ENCODE results near the gene MIOX.

MIOX gene

DNA sequence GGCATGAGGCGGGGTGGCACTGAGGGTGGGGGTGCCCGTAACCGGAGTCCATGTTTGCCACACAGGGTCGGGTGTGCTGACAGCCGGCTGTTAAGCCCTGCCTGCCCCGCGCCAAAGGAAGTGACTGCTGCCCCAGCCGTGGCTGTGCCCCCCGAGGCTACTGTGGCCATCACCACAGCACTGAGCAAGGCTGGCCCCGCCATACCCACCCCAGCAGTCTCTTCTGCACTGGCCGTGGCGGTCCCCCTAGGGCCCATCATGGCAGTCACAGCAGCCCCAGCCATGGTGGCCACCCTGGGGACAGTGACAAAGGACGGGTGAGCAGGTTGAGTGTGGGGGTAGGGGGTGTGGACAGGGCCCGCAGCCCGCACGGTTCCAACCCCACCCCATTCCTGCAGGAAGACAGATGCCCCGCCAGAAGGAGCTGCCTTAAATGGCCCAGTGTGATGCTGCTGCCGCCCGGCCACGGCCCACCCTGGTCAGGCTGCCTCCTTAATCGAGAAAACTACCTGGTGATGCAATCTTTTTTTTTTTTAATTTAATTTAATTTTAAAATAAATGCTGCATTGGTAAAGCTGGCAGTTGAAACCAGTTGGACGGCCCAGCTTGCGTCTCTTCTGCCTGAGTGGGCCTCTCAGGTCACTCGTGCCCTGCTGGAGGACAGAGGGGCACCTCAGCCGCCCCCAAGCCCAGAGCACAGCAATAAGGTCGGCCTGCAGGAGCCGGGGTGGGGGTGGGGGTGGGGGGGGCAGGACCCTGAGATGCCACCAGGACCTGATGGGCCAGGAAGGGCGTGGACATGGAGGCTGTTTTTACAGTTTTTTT, 42.6 kb upstream of the MIOX start:
- Histone ChIP-seq H3K4me3 (ENCODE audit: low read depth, low read length) (no peak overlapping the region), H3K9me3 (ENCODE audit: control insufficient read depth, low read length) (no peaks in the 10 kb centered on the region), H3K9ac (no peak overlapping the region), H3K27me3 (ENCODE audit: control insufficient read depth, insufficient read depth, low read length) (no peaks in the 10 kb centered on the region), H3K36me3 (ENCODE audit: control insufficient read depth, insufficient read depth, low read length) (no peaks in the 10 kb centered on the region), H3K4me2 (ENCODE audit: low read length) (no peak overlapping the region), H3K27ac (no peak overlapping the region), H3K4me1 (no peaks in the 10 kb centered on the region), H3K79me2 (no peaks in the 10 kb centered on the region), H2AFZ (no peak overlapping the region)
- TF ChIP-seq, protein P1, sequence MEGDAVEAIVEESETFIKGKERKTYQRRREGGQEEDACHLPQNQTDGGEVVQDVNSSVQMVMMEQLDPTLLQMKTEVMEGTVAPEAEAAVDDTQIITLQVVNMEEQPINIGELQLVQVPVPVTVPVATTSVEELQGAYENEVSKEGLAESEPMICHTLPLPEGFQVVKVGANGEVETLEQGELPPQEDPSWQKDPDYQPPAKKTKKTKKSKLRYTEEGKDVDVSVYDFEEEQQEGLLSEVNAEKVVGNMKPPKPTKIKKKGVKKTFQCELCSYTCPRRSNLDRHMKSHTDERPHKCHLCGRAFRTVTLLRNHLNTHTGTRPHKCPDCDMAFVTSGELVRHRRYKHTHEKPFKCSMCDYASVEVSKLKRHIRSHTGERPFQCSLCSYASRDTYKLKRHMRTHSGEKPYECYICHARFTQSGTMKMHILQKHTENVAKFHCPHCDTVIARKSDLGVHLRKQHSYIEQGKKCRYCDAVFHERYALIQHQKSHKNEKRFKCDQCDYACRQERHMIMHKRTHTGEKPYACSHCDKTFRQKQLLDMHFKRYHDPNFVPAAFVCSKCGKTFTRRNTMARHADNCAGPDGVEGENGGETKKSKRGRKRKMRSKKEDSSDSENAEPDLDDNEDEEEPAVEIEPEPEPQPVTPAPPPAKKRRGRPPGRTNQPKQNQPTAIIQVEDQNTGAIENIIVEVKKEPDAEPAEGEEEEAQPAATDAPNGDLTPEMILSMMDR (IDR thresholded peaks at IDR 0.05) = no peak

DNA sequence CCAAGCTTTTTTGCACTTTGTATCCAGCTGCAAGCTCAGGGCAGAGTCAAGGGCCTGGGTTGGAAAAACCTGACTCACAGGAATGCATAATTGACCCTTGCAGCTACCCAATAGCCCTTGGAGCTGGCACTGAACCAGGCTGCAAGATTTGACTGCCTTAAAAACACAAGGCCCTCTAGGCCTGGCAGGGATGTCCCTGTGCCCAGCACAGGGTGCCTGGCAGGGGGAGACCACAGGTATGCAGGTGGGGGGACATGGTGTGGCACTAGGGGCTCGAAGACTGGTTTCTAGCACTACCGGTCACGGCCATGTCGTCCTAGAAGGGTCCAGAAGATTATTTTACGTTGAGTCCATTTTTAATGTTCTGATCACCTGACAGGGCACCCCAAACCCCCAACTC, 42.0 kb upstream of the MIOX start:
- H2AFZ ChIP-seq = no peak overlapping the region
- H3K4me2 ChIP-seq (ENCODE audit: low read length) = no peak overlapping the region
- H3K27me3 ChIP-seq (ENCODE audit: control insufficient read depth, insufficient read depth, low read length) = no peaks in the 10 kb centered on the region
- H3K9me3 ChIP-seq (ENCODE audit: control insufficient read depth, low read length) = no peaks in the 10 kb centered on the region
- H3K36me3 ChIP-seq (ENCODE audit: control insufficient read depth, insufficient read depth, low read length) = no peaks in the 10 kb centered on the region
- no peak overlapping the region for H3K9ac ChIP-seq
- H3K4me3 ChIP-seq (ENCODE audit: low read depth, low read length) = no peak overlapping the region
- no peak overlapping the region for H3K27ac ChIP-seq
- no peaks in the 10 kb centered on the region for H3K79me2 ChIP-seq
- TF ChIP-seq, protein P1 (IDR thresholded peaks at IDR 0.05) = no peak
- no peaks in the 10 kb centered on the region for H3K4me1 ChIP-seq

DNA sequence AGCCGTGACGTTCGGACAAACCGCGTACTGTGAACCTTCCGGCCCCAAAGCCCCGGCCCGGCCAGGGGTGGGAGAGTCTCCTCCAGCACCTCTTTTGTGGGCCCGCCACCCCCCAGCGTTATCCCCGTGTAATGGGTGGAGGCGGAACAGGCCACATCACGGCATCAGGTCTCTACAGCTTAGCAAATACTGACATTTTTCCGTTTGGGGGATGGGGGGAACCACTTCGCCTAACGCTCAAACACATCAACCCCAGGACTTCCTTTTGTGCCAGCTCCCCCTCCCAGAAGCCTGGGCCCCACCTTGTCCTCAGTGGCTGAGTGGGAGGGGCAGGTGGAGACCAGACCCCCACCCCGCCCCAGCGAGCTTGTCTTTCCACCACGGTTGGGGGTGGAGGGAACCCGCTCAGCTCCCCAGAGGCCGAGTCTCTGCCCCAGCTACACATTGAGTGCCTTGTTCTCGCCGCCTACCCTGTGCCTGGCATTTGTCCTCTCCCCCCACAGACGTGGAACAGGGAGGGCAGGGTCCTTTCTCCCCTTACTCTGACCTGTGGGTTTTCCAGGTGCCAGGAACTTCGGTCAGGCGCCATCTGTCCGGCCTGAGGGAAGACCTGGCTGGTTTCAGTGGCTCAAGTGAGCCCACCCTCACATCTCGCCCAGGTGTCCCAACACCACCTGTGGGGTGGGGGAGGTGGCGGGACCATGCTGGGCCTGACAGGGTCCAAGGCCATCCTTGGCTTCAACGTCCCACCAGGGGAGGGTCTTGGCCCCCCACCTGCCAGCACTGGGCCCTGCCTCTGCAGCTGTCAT, 41.4 kb upstream of the MIOX start:
- Histone ChIP-seq H3K79me2 (no peaks in the 10 kb centered on the region), H3K9ac (no peak overlapping the region), H3K4me3 (ENCODE audit: low read depth, low read length) (no peak overlapping the region), H3K4me1 (no peaks in the 10 kb centered on the region), H3K9me3 (ENCODE audit: control insufficient read depth, low read length) (no peaks in the 10 kb centered on the region), H2AFZ (no peak overlapping the region), H3K36me3 (ENCODE audit: control insufficient read depth, insufficient read depth, low read length) (no peaks in the 10 kb centered on the region), H3K4me2 (ENCODE audit: low read length) (no peak overlapping the region), H3K27me3 (ENCODE audit: control insufficient read depth, insufficient read depth, low read length) (no peaks in the 10 kb centered on the region), H3K27ac (no peak overlapping the region)
- TF ChIP-seq, protein P1 (IDR thresholded peaks at IDR 0.05) = no peak

DNA sequence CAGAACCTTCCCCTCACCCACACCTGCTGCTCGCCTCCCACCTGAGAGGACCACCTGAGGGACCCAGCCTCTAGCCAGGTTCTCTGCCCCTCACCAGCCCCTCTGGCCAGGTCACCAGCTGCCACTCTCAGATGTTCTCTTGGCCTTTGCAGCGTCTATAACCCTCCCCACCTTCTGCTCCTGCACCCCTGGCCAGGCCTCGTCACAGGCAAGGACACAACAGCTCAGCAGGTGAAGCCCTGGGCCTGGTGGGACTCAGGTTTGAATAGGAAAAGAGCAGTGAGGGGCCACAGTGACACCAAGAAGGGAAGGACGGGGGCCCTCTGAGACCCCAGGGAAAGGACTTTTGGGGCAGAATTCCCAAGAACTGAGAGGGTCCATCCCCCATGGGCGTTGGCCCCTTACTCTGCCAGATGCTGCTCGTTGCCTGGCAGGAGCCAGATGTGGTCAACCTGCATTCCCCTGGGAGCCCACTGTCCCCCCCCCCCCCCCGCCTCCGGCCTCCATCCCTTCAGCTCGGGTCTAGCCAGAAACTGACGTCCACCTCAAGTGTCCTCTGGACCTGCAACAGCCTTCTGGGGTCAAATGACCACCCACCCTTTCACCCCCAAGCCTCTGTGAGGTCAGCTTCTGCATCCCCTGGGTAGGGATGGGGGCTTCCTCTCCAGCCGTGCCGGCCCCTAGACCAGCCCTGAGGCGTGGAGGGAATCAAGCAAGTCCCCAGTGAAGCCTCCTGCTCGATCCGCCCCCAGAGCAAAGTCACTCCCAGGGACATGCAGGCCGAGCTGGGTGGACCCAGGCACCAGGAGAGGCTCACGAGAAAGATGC, 40.6 kb upstream of the MIOX start:
- no peaks in the 10 kb centered on the region for H3K36me3 ChIP-seq (ENCODE audit: control insufficient read depth, insufficient read depth, low read length)
- H3K9me3 ChIP-seq (ENCODE audit: control insufficient read depth, low read length) = no peaks in the 10 kb centered on the region
- H2AFZ ChIP-seq = no peak overlapping the region
- H3K79me2 ChIP-seq = no peaks in the 10 kb centered on the region
- no peak overlapping the region for H3K9ac ChIP-seq
- no peaks in the 10 kb centered on the region for H3K4me1 ChIP-seq
- TF ChIP-seq, protein P1 (IDR thresholded peaks at IDR 0.05) = no peak
- H3K27me3 ChIP-seq (ENCODE audit: control insufficient read depth, insufficient read depth, low read length) = no peaks in the 10 kb centered on the region
- no peak overlapping the region for H3K27ac ChIP-seq
- H3K4me2 ChIP-seq (ENCODE audit: low read length) = no peak overlapping the region
- no peak overlapping the region for H3K4me3 ChIP-seq (ENCODE audit: low read depth, low read length)

Data from parathyroid adenoma (tissue), 2 donors.